ENCODE data around the gene RINL. TPM values are rescaled to one million over a fixed set of nuclear protein-coding genes. Genes with fewer than 3 reads are reported as not detected.
A peak's percentile ranks its signal among the peaks of the same experiment; 100 is the strongest.
"Not testable (repeated sequence)": the region's sequence is repeated elsewhere in the genome, so short reads cannot be mapped to it uniquely, and the experiment has no call there.

The RINL gene
- total RNA-seq, 1 experiment from 2014 or later: 5.2 TPM

- DNase-seq (ENCODE audit: low read depth): no peak
Measured at GRCh38 chr19:38904581-38905539, 26.8 kb upstream of the RINL start.

- DNase-seq (ENCODE audit: low read depth): no peak
Measured at GRCh38 chr19:38901683-38902082, 23.6 kb upstream of the RINL start.

GRCh38 chr19:38900743-38901190, 22.7 kb upstream of the RINL start:
- DNase-seq (ENCODE audit: low read depth): no peak

GRCh38 chr19:38900202-38900629, 22.1 kb upstream of the RINL start:
- no peak for DNase-seq (ENCODE audit: low read depth)

GRCh38 chr19:38899447-38900201, 21.5 kb upstream of the RINL start, which contains the start of the genes NFKBIB and SIRT2:
NFKBIB (plus strand) TSS chr19:38899969; CDS start chr19:38900033, 64 bp downstream.
SIRT2 (minus strand) TSS chr19:38899618; CDS start chr19:38899521, 97 bp downstream.
- DNase-seq (ENCODE audit: low read depth): peak; percentile 100

GRCh38 chr19:38898788-38899446, 20.8 kb upstream of the RINL start:
- DNase-seq (ENCODE audit: low read depth): no peak

- DNase-seq (ENCODE audit: low read depth): no peak
Measured at GRCh38 chr19:38894968-38895367, 16.9 kb upstream of the RINL start.

GRCh38 chr19:38893341-38893771, 15.3 kb upstream of the RINL start:
- no peak for DNase-seq (ENCODE audit: low read depth)

- no peak for DNase-seq (ENCODE audit: low read depth)
Measured at GRCh38 chr19:38892841-38893240, 14.8 kb upstream of the RINL start.

GRCh38 chr19:38891771-38892170, 13.7 kb upstream of the RINL start:
- DNase-seq (ENCODE audit: low read depth): no peak

- no peak for DNase-seq (ENCODE audit: low read depth)
Measured at GRCh38 chr19:38890686-38891085, 12.6 kb upstream of the RINL start.

GRCh38 chr19:38889803-38890202, 11.7 kb upstream of the RINL start:
- DNase-seq (ENCODE audit: low read depth): no peak

- no peak for DNase-seq (ENCODE audit: low read depth)
Measured at GRCh38 chr19:38888876-38889275, 10.8 kb upstream of the RINL start.

GRCh38 chr19:38884691-38885090, 6.6 kb upstream of the RINL start:
- not testable (repeated sequence) for DNase-seq (ENCODE audit: low read depth)

GRCh38 chr19:38883286-38883685, 5.2 kb upstream of the RINL start:
- no peak for DNase-seq (ENCODE audit: low read depth)

- DNase-seq (ENCODE audit: low read depth): no peak
Measured at GRCh38 chr19:38880882-38881609, 3.0 kb upstream of the RINL start.

GRCh38 chr19:38880076-38880881, 2.2 kb upstream of the RINL start:
- DNase-seq (ENCODE audit: low read depth): no peak

- no peak for DNase-seq (ENCODE audit: low read depth)
Measured at GRCh38 chr19:38879400-38879751, 1.3 kb upstream of the RINL start.

GRCh38 chr19:38878575-38879399, 712 bp upstream of the RINL start:
- DNase-seq (ENCODE audit: low read depth): no peak
